Muscle layer of duodenum (tissue), 2 donors: Measurements from ENCODE around the gene COA1.

ENCODE experiments used
- H3K27ac ChIP-seq: one replicate; pipeline ENCODE4 v1.7.0; 2013; ENCODE audit warnings: mild to moderate bottlenecking, low read length
- H3K27me3 ChIP-seq: one replicate; pipeline ENCODE4 v1.7.0; 2013; ENCODE audit warnings: low read depth, mild to moderate bottlenecking, control low read depth, low read length
- H3K36me3 ChIP-seq, 2 donors: one replicate each; pipeline ENCODE4 v1.7.0; 2013; ENCODE audit warnings: low read length in 2 of 2, control low read depth in 1 of 2, mild to moderate bottlenecking in 1 of 2; ENCODE audit not compliant: insufficient read depth in 2 of 2, control insufficient read depth in 1 of 2
- H3K4me1 ChIP-seq, 2 donors: one replicate each; pipeline ENCODE4 v1.7.0; 2013; ENCODE audit warnings: low read length in 2 of 2, mild to moderate bottlenecking in 2 of 2, control low read depth in 1 of 2, moderate library complexity in 1 of 2; ENCODE audit not compliant: insufficient read depth in 2 of 2, control insufficient read depth in 1 of 2
- H3K4me3 ChIP-seq, 2 donors: one replicate each; pipeline ENCODE4 v1.7.0; 2013; ENCODE audit warnings: low read length in 2 of 2, low read depth in 1 of 2, mild to moderate bottlenecking in 1 of 2
- H3K9me3 ChIP-seq, 2 donors: one replicate each; pipeline ENCODE4 v1.7.0; 2013; ENCODE audit warnings: low read length in 2 of 2, control low read depth in 1 of 2, mild to moderate bottlenecking in 1 of 2; ENCODE audit not compliant: control insufficient read depth in 1 of 2
- donor health status: healthy.

Gene COA1

GRCh38 chr7:43594020-43594419, 135.3 kb downstream of the COA1 start:
- no peak overlapping the region for H3K4me3 ChIP-seq
- H3K9me3 ChIP-seq = no peaks in the 10 kb centered on the region
- H3K36me3 ChIP-seq = peaks cover 5 to 12% of the 10 kb centered on the region in 2 donors
- H3K27me3 ChIP-seq = no peaks in the 10 kb centered on the region
- H3K27ac ChIP-seq = no peak overlapping the region
- H3K4me1 ChIP-seq = peaks cover 0 to 2% of the 10 kb centered on the region in 2 donors

GRCh38 chr7:43593010-43593409, 136.3 kb downstream of the COA1 start:
- no peaks in the 10 kb centered on the region for H3K27me3 ChIP-seq
- no peaks in the 10 kb centered on the region for H3K9me3 ChIP-seq
- no peak overlapping the region for H3K27ac ChIP-seq
- H3K4me1 ChIP-seq = peaks cover 0 to 2% of the 10 kb centered on the region in 2 donors
- H3K4me3 ChIP-seq = no peak overlapping the region
- H3K36me3 ChIP-seq = peaks cover 5 to 9% of the 10 kb centered on the region in 2 donors

GRCh38 chr7:43592326-43592725, 137.0 kb downstream of the COA1 start:
- H3K9me3 ChIP-seq = no peaks in the 10 kb centered on the region
- H3K36me3 ChIP-seq = peaks cover 5% of the 10 kb centered on the region in 2 donors
- peaks cover 0 to 2% of the 10 kb centered on the region in 2 donors for H3K4me1 ChIP-seq
- H3K27me3 ChIP-seq = no peaks in the 10 kb centered on the region
- H3K27ac ChIP-seq = no peak overlapping the region
- no peak overlapping the region for H3K4me3 ChIP-seq

GRCh38 chr7:43591558-43592180, 137.7 kb downstream of the COA1 start:
- Histone ChIP-seq H3K27me3 (no peaks in the 10 kb centered on the region), H3K27ac (no peak overlapping the region), H3K9me3 (no peaks in the 10 kb centered on the region), H3K36me3 (no peaks in the 10 kb centered on the region), H3K4me3 (no peak overlapping the region), H3K4me1 (peaks cover 0 to 2% of the 10 kb centered on the region in 2 donors)

- Histone ChIP-seq H3K4me1 (peaks cover 0 to 2% of the 10 kb centered on the region in 2 donors), H3K4me3 (no peak overlapping the region), H3K27me3 (no peaks in the 10 kb centered on the region), H3K27ac (no peak overlapping the region), H3K9me3 (no peaks in the 10 kb centered on the region), H3K36me3 (no peaks in the 10 kb centered on the region)
These were observed 138.3 kb downstream of the COA1 start for GRCh38 chr7:43590862-43591557.

- Histone ChIP-seq H3K27ac (no peak overlapping the region), H3K4me1 (peaks cover 0 to 6% of the 10 kb centered on the region in 2 donors), H3K4me3 (no peak overlapping the region)
These were observed 139.6 kb downstream of the COA1 start for GRCh38 chr7:43589728-43590127.

More at GRCh38 chr7:43589728-43590127, 139.6 kb downstream of the COA1 start:
- Histone ChIP-seq H3K27me3 (no peaks in the 10 kb centered on the region), H3K9me3 (no peaks in the 10 kb centered on the region), H3K36me3 (no peaks in the 10 kb centered on the region)
